Ecto neural progenitor cell (in vitro differentiated cells): ENCODE measurements around the gene DDI2.

Experiments used
- DNase-seq: peaks from one replicate; pipeline ENCODE4 v3.0.0-alpha.2; 2018; ENCODE audit warnings: low spot score

The DDI2 gene

GRCh38 chr1:15703562-15703961 lies 86.3 kb downstream of the DDI2 start:
- no peak for DNase-seq

GRCh38 chr1:15704526-15705183 lies 87.4 kb downstream of the DDI2 start:
- no peak for DNase-seq

GRCh38 chr1:15705184-15705566 lies 87.9 kb downstream of the DDI2 start:
- DNase-seq = no peak

- no peak for DNase-seq
These were observed 89.5 kb downstream of the DDI2 start for GRCh38 chr1:15706751-15707150.

GRCh38 chr1:15707239-15707925 lies 90.1 kb downstream of the DDI2 start:
- no peak for DNase-seq

- DNase-seq = no peak
These were observed 91.4 kb downstream of the DDI2 start for GRCh38 chr1:15708486-15709137.

- no peak for DNase-seq
These were observed 92.0 kb downstream of the DDI2 start for GRCh38 chr1:15709226-15709625.

GRCh38 chr1:15712168-15712567 lies 94.9 kb downstream of the DDI2 start:
- no peak for DNase-seq

- DNase-seq = no peak
These were observed 97.3 kb downstream of the DDI2 start for GRCh38 chr1:15714406-15715136.

GRCh38 chr1:15717418-15718125 lies 100.3 kb downstream of the DDI2 start:
- DNase-seq = no peak

GRCh38 chr1:15718199-15718601 lies 100.9 kb downstream of the DDI2 start:
- DNase-seq = no peak
